Measurements from ENCODE around the gene PTPRC.

PTPRC gene

DNA sequence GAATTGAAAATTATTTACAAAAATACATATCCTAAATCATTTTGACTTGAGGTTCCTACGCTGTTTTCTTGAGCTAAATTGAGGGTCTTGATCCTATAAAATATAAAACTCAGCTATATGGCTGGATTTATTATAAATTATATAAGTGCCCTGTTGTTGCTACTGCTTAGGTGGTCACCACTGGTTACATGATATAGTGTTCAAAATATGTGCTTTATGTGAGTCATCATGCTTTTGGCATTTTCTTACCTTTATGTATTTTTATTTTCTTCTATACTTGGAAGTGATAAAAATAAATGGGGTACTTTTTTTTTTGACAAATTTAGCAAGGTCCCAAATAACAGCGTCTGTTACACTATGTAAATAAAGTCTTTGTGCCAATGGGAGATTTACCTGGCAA lies 31.1 kb upstream of the PTPRC start:
- Histone ChIP-seq H3K27ac (no peak overlapping the region), H3K4me3 (no peak overlapping the region)
- DNase-seq (ENCODE audit: low spot score): no peak
- TF ChIP-seq, protein P1, sequence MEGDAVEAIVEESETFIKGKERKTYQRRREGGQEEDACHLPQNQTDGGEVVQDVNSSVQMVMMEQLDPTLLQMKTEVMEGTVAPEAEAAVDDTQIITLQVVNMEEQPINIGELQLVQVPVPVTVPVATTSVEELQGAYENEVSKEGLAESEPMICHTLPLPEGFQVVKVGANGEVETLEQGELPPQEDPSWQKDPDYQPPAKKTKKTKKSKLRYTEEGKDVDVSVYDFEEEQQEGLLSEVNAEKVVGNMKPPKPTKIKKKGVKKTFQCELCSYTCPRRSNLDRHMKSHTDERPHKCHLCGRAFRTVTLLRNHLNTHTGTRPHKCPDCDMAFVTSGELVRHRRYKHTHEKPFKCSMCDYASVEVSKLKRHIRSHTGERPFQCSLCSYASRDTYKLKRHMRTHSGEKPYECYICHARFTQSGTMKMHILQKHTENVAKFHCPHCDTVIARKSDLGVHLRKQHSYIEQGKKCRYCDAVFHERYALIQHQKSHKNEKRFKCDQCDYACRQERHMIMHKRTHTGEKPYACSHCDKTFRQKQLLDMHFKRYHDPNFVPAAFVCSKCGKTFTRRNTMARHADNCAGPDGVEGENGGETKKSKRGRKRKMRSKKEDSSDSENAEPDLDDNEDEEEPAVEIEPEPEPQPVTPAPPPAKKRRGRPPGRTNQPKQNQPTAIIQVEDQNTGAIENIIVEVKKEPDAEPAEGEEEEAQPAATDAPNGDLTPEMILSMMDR (IDR thresholded peaks at IDR 0.05): no peak

DNA sequence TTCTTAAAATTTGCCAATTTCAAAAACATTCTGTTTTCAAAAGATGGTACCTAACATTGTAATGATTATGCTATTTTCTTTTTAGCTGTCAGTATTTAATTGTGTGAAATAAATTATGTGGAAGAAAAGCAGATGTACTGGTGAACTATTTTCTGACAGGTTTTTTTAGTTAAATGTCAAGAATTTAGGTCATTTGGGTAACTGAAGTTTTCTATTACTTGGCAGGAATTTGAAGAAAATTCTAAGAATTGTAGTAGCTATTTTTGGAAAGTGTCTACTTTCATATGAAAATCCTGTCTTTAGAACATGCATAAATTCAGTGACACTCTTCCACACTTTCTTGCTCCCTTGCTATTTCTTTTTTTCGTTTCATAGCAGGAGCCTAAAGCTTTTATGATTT lies 28.5 kb upstream of the PTPRC start:
- TF ChIP-seq, protein P1 (IDR thresholded peaks at IDR 0.05): no peak
- H3K27ac ChIP-seq: no peak overlapping the region
- no peak overlapping the region for H3K4me3 ChIP-seq
- DNase-seq (ENCODE audit: low spot score): no peak

DNA sequence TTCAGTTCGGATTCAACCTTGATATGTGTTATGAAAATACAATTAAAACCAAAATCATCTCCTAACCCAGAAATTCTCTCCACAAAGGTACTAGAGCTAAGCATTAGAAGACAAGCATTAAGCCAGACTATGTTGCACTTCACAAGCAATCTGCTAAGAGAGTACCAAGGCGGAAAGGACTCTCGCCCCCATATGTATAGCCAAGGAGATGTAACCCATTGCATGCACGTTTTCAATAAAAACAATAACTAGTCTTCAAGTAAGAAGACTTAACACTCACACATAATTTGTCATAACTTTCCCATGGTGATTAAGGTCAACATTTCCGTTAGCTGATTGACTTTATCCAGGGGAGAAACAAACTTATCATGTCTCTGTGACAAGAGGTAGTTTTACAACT lies 27.6 kb upstream of the PTPRC start:
- no peak overlapping the region for H3K4me3 ChIP-seq
- DNase-seq (ENCODE audit: low spot score): no peak
- TF ChIP-seq, protein P1 (IDR thresholded peaks at IDR 0.05): no peak
- no peak overlapping the region for H3K27ac ChIP-seq

DNA sequence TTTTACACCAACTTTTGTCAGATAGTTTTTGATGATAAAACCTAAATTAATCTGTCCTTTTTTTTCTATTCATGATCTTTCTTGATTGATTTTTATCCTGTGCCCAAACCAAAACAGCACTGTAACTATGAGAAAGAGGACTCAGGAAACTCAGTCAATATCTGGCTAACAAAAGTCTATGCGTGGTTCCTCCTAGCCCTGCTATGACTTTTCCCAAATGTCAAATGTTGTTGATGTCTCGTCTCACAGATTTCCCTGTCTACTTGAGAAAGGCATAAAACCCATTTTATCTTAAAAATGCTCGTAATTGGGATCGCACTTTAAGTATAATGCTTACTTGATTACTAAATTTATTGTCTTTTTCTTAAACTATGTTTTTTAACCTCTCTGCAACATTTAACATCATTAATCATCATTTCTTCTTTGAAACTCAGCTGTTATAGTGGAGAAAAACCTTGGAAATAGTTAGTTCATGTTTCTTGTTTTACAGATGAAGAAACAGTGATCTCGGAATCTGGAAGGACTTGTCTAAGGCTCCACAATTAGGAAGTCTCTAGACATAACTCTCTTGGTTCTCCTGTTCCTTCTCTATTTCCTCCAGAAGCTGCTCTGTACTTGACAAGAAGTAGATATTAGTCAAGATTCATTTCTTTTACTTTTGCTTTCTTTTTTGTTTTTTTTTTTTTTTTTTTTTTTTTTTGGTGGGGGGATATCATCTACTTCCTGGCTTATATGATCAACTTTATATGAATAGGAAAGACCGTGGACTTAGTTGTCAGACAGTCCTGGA lies 26.2 kb upstream of the PTPRC start:
- H3K27ac ChIP-seq: no peak overlapping the region
- DNase-seq (ENCODE audit: low spot score): no peak
- TF ChIP-seq, protein P1 (IDR thresholded peaks at IDR 0.05): no peak

DNA sequence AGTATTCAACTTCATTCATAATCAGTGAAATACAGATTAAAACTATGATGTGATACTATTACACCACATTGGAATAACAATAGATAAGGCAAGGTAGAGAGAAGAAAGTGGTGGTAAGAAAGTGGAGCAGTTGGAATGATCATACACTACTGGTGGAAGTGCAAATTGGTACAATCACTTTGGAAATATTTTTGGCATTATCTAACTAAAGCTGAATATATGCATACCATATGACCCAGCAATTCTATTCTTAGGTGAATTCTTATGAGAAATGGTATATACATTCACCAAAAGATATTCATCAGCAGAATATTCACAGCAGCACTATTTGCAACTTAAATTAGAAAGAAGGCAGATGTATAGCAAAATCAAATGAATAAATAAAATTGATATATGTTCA lies 21.4 kb upstream of the PTPRC start:
- TF ChIP-seq, protein P1 (IDR thresholded peaks at IDR 0.05): no peak
- DNase-seq (ENCODE audit: low spot score): no peak
- H3K4me3 ChIP-seq: no peak overlapping the region
- no peak overlapping the region for H3K27ac ChIP-seq

More for the DNA sequence above, 26.2 kb upstream of the PTPRC start:
- H3K4me3 ChIP-seq: no peak overlapping the region

DNA sequence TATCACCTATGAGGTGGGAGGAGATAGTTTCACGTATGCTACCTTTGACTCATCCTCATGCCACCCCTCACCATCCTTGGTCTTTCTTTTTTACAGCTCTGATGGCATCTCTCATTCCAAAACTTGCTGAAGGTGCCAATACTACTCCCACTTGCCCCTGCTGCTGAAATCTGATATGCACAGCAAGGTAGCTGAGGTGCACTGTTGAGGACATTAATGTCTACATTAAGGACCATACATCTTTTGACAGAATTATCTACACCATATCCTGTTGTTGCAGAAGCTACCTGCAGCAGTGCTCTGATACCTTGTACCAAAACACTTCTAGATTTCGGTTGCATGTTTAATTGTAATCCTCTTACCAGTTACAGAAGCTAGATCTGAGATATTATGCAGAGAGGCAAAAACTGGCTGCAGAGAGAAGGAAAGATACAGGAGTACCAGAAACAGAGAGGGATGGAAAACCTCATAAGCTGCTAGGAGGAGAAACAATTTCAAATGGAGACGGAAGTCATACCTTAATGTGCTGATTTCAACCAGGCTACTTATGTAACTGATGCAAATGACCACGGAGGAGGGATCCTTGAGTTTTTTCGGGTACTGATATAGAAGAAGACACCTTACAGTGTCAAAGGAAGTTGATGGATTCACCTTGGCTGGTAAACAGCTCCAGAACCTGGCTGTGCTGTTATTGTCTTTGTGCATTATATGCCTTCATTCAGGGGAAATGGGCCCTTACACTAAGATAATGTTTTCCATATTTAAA lies 19.3 kb upstream of the PTPRC start:
- DNase-seq (ENCODE audit: low spot score): no peak
- TF ChIP-seq, protein P1 (IDR thresholded peaks at IDR 0.05): no peak
- H3K4me3 ChIP-seq: no peak overlapping the region
- H3K27ac ChIP-seq: no peak overlapping the region
